HL-60 (cell line): ENCODE data around the gene RERE.

ENCODE experiments used
- DNase-seq, 2 experiments: peaks; one replicate each; pipeline ENCODE4 v3.0.0-alpha.2; 2010 to 2020; ENCODE audit warnings: low read depth in 1 of 2, low spot score in 1 of 2
- H3K27ac ChIP-seq: fragments of 250-450 bp; sonication (Bioruptor Pico); replicated peaks from 2 replicates; pipeline ENCODE4 v1.5.1; 2020; ENCODE audit warnings: mild to moderate bottlenecking, moderate library complexity
- H3K27me3 ChIP-seq: fragments of 250-450 bp; sonication (Bioruptor Pico); 2 replicates; pipeline ENCODE4 v1.5.1; 2021; ENCODE audit warnings: mild to moderate bottlenecking, moderate library complexity; ENCODE audit not compliant: insufficient read depth, poor library complexity, severe bottlenecking
- H3K4me3 ChIP-seq: replicated peaks from 2 replicates; pipeline ENCODE4 v1.5.1; 2011; ENCODE audit warnings: mild to moderate bottlenecking, control low read depth, low read length; ENCODE audit not compliant: insufficient read depth
- GABPA ChIP-seq: IDR thresholded peaks from 2 replicates; pipeline ENCODE4 v1.6.1; 2012; ENCODE audit warnings: low read depth
- POLR2AphosphoS5 ChIP-seq: IDR thresholded peaks from 2 replicates; pipeline ENCODE4 v1.6.1; 2012; ENCODE audit warnings: low read depth
- REST ChIP-seq: IDR thresholded peaks from 2 replicates; pipeline ENCODE4 v1.6.1; 2012; ENCODE audit warnings: low read depth; ENCODE audit not compliant: insufficient replicate concordance
- SPI1 ChIP-seq: IDR thresholded peaks from 2 replicates; pipeline ENCODE4 v1.6.1; 2012; ENCODE audit warnings: low read depth, mild to moderate bottlenecking, borderline replicate concordance
- TF ChIP-seq, protein P1 (sequence below): IDR thresholded peaks from one replicate; pipeline ENCODE4 v1.5.1; 2011; ENCODE audit warnings: low read length, control low read depth, inconsistent platforms; ENCODE audit not compliant: insufficient read depth

Gene RERE

DNA sequence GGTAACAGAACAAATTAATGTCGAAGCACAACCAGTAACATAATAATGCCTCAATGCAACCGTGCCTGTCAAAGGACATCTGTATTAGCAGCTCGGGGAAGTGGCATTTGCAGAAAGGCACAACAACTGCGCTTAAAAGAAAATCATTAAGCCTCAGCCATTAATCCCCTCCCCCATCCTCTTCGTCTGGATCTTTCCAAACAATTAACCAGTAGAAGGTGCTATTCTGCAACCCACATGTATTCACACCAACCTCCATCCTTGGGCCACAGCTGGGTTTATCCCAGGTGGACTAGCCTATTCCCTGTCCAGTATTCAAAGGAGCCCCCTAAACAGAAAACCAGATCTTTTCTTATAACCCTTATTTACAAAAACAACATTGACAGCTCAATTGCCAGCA, 2.6 kb downstream of the RERE start:
- TF ChIP-seq POLR2AphosphoS5 (no peak), SPI1 (no peak), REST (no peak), GABPA (no peak)
- TF ChIP-seq, protein P1, sequence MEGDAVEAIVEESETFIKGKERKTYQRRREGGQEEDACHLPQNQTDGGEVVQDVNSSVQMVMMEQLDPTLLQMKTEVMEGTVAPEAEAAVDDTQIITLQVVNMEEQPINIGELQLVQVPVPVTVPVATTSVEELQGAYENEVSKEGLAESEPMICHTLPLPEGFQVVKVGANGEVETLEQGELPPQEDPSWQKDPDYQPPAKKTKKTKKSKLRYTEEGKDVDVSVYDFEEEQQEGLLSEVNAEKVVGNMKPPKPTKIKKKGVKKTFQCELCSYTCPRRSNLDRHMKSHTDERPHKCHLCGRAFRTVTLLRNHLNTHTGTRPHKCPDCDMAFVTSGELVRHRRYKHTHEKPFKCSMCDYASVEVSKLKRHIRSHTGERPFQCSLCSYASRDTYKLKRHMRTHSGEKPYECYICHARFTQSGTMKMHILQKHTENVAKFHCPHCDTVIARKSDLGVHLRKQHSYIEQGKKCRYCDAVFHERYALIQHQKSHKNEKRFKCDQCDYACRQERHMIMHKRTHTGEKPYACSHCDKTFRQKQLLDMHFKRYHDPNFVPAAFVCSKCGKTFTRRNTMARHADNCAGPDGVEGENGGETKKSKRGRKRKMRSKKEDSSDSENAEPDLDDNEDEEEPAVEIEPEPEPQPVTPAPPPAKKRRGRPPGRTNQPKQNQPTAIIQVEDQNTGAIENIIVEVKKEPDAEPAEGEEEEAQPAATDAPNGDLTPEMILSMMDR, result no peak
- H3K27me3 ChIP-seq, result no peaks in the 10 kb centered on the region
- no peak for DNase-seq
- no peak overlapping the region for H3K4me3 ChIP-seq
- H3K27ac ChIP-seq, result no peak overlapping the region

- H3K4me3 ChIP-seq, result no peak overlapping the region
- H3K27ac ChIP-seq, result no peak overlapping the region
- no peaks in the 10 kb centered on the region for H3K27me3 ChIP-seq
- TF ChIP-seq SPI1 (no peak), REST (no peak), POLR2AphosphoS5 (no peak), GABPA (no peak)
- TF ChIP-seq, protein P1, result no peak
- no peak for DNase-seq
Measured at GRCh38 chr1:8813991-8814390, 3.4 kb downstream of the RERE start.

DNA sequence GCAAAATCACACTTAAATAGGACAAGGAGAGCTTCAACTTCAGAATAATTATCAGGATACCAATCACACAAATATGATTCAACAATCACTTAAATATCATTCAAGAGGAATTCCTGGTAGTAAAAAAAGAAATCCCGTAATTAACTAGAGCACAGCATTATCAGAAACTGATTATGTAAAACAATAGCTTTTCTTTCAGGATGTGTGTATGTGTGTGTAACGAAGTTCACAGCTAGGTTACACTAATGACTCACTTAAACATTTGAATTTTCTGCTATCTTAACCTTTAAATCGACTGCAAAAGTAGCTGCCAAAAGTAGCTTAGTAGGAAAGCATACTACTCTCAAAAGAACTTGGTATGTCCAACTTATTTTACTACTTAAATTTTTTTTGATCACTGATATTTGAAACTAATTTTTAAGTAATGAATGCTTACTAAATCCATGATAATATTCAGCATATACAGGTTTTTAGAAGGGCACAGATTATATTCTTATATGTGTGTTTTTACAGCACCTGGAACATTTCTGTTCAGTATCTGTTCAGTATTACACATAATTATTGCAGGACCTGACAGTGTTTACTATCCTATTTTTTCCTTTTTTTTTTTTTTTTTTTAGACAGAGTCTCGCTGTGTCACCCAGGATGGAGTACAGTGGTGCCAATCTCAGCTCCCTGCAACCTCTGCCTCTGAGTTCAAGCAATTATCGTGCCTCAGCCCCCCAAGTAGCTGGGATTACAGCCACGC, 4.2 kb downstream of the RERE start:
- no peak for DNase-seq
- no peak for TF ChIP-seq SPI1
- TF ChIP-seq, protein P1, result no peak
- no peak for TF ChIP-seq GABPA
- TF ChIP-seq REST, result no peak
- no peak for TF ChIP-seq POLR2AphosphoS5
- H3K27ac ChIP-seq, result no peak overlapping the region
- no peak overlapping the region for H3K4me3 ChIP-seq
- H3K27me3 ChIP-seq, result no peaks in the 10 kb centered on the region
